H9 (cell line): ENCODE data around the gene WDR48. TPM values are rescaled to one million over a fixed set of nuclear protein-coding genes. Genes with fewer than 3 reads are reported as not detected.

Experiments used
- DNase-seq: peaks from one replicate; pipeline ENCODE4 v3.0.0-alpha.2; 2017
- H2AFZ ChIP-seq: one replicate; pipeline ENCODE4 v1.6.1; 2013; ENCODE audit warnings: mild to moderate bottlenecking, low read length, control low read depth, moderate library complexity
- H2AK5ac ChIP-seq: 2 replicates; pipeline ENCODE4 v1.6.1; 2013; ENCODE audit warnings: low read length, control low read depth, mixed read lengths; ENCODE audit not compliant: insufficient read length
- H2BK120ac ChIP-seq: one replicate; pipeline ENCODE4 v1.6.1; 2013; ENCODE audit warnings: low read depth, mild to moderate bottlenecking, low read length, control low read depth, inconsistent platforms; ENCODE audit not compliant: poor library complexity, severe bottlenecking
- H2BK12ac ChIP-seq: 2 replicates; pipeline ENCODE4 v1.6.1; 2013; ENCODE audit warnings: low read length, control low read depth, mixed read lengths, low read depth; ENCODE audit not compliant: insufficient read length
- H2BK15ac ChIP-seq: 2 replicates; pipeline ENCODE4 v1.6.1; 2013; ENCODE audit warnings: low read depth, low read length, control low read depth
- H2BK20ac ChIP-seq: one replicate; pipeline ENCODE4 v1.6.1; 2013; ENCODE audit warnings: low read depth, mild to moderate bottlenecking, low read length, control low read depth, inconsistent platforms; ENCODE audit not compliant: poor library complexity, severe bottlenecking
- H2BK5ac ChIP-seq: 2 replicates; pipeline ENCODE4 v1.6.1; 2013; ENCODE audit warnings: low read length, control low read depth, mixed read lengths; ENCODE audit not compliant: insufficient read length
- H3K14ac ChIP-seq: 2 replicates; pipeline ENCODE4 v1.6.1; 2013; ENCODE audit warnings: low read length, control low read depth; ENCODE audit not compliant: insufficient read depth
- H3K18ac ChIP-seq: 2 replicates; pipeline ENCODE4 v1.6.1; 2013; ENCODE audit warnings: low read depth, mild to moderate bottlenecking, mixed read lengths, low read length, control low read depth; ENCODE audit not compliant: insufficient read length
- H3K23ac ChIP-seq: 2 replicates; pipeline ENCODE4 v1.6.1; 2013; ENCODE audit warnings: low read length, control low read depth, mixed read lengths, low read depth; ENCODE audit not compliant: insufficient read length
- H3K23me2 ChIP-seq: 2 replicates; pipeline ENCODE4 v1.6.1; 2013; ENCODE audit warnings: low read depth, mild to moderate bottlenecking, mixed read lengths, low read length, control low read depth; ENCODE audit not compliant: insufficient read length, poor library complexity, severe bottlenecking
- H3K27ac ChIP-seq: 2 replicates; pipeline ENCODE4 v1.5.1; 2013; ENCODE audit warnings: low read length, control low read depth, mixed read lengths, low read depth; ENCODE audit not compliant: insufficient read length
- H3K27me3 ChIP-seq: 2 replicates; pipeline ENCODE4 v1.6.1; 2013; ENCODE audit warnings: low read length, control low read depth, inconsistent platforms; ENCODE audit not compliant: insufficient read depth
- H3K4ac ChIP-seq: 2 replicates; pipeline ENCODE4 v1.6.1; 2013; ENCODE audit warnings: low read depth, mild to moderate bottlenecking, control low read depth, inconsistent platforms, low read length, moderate library complexity
- H3K4me1 ChIP-seq: 2 replicates; pipeline ENCODE4 v1.6.1; 2013; ENCODE audit warnings: low read length, control low read depth, inconsistent platforms; ENCODE audit not compliant: insufficient read depth
- H3K4me2 ChIP-seq: 2 replicates; pipeline ENCODE4 v1.6.1; 2013; ENCODE audit warnings: low read length, control low read depth, mixed read lengths; ENCODE audit not compliant: insufficient read length, insufficient read depth
- H3K56ac ChIP-seq: 2 replicates; pipeline ENCODE4 v1.6.1; 2013; ENCODE audit warnings: low read depth, mild to moderate bottlenecking, mixed read lengths, low read length, control low read depth; ENCODE audit not compliant: insufficient read length
- H3K79me1 ChIP-seq: 2 replicates; pipeline ENCODE4 v1.6.1; 2013; ENCODE audit warnings: low read depth, mild to moderate bottlenecking, moderate library complexity, low read length, control low read depth, inconsistent platforms; ENCODE audit not compliant: insufficient read depth, poor library complexity, severe bottlenecking
- H3K79me2 ChIP-seq: 2 replicates; pipeline ENCODE4 v1.6.1; 2013; ENCODE audit warnings: low read length, control low read depth, inconsistent platforms; ENCODE audit not compliant: insufficient read depth
- H3K9ac ChIP-seq: 2 replicates; pipeline ENCODE4 v1.6.1; 2013; ENCODE audit warnings: low read length, control low read depth, mixed read lengths; ENCODE audit not compliant: insufficient read length; ENCODE audit errors: extremely low read depth
- H3K9me3 ChIP-seq: one replicate; pipeline ENCODE4 v1.6.1; 2013; ENCODE audit warnings: low read depth, low read length, inconsistent platforms; ENCODE audit not compliant: control insufficient read depth
- H3T11ph ChIP-seq: one replicate; pipeline ENCODE4 v1.6.1; 2013; ENCODE audit warnings: mild to moderate bottlenecking, low read length, control low read depth, inconsistent platforms
- H4K20me1 ChIP-seq: one replicate; pipeline ENCODE4 v1.6.1; 2013; ENCODE audit not compliant: control insufficient read depth, insufficient read length, insufficient read depth
- H4K5ac ChIP-seq: 2 replicates; pipeline ENCODE4 v1.6.1; 2013; ENCODE audit warnings: low read depth, mild to moderate bottlenecking, mixed read lengths, low read length, control low read depth; ENCODE audit not compliant: insufficient read length
- H4K8ac ChIP-seq: replicated peaks from 2 replicates; pipeline ENCODE4 v1.6.1; 2013; ENCODE audit warnings: low read length, control low read depth, mixed read lengths, low read depth; ENCODE audit not compliant: insufficient read length
- H4K91ac ChIP-seq: 2 replicates; pipeline ENCODE4 v1.6.1; 2013; ENCODE audit warnings: low read depth, mild to moderate bottlenecking, moderate library complexity, mixed read lengths, low read length, control low read depth; ENCODE audit not compliant: insufficient read length
- H3K27ac Mint-ChIP-seq, 3 experiments: 2 replicates in 2 of 3; 3 replicates in 1 of 3; pipeline ENCODE4 v1.8.0; 2020 to 2021; ENCODE audit warnings: mixed read lengths in 3 of 3, mild to moderate bottlenecking in 1 of 3, moderate library complexity in 1 of 3
- H3K27me3 Mint-ChIP-seq: 2 replicates; pipeline ENCODE4 v1.8.0; 2021; ENCODE audit warnings: low read depth, mild to moderate bottlenecking, moderate library complexity, mixed read lengths
- H3K36me3 Mint-ChIP-seq, 3 experiments: 2 replicates in 2 of 3; 3 replicates in 1 of 3; pipeline ENCODE4 v1.8.0; 2020 to 2021; ENCODE audit warnings: low read depth in 3 of 3, mixed read lengths in 3 of 3; ENCODE audit not compliant: insufficient read depth in 1 of 3
- H3K4me1 Mint-ChIP-seq, 2 experiments: 2 replicates each; pipeline ENCODE4 v1.8.0; 2020; ENCODE audit warnings: mixed read lengths in 2 of 2
- H3K4me3 Mint-ChIP-seq, 2 experiments: 2 replicates in 1 of 2; 3 replicates in 1 of 2; pipeline ENCODE4 v1.8.0; 2020 to 2021; ENCODE audit warnings: mild to moderate bottlenecking in 2 of 2, mixed read lengths in 2 of 2, moderate library complexity in 1 of 2
- H3K9me3 Mint-ChIP-seq, 2 experiments: 2 replicates in 1 of 2; 3 replicates in 1 of 2; pipeline ENCODE4 v1.8.0; 2020; ENCODE audit warnings: mild to moderate bottlenecking in 2 of 2, mixed read lengths in 2 of 2, moderate library complexity in 1 of 2
- CTCF ChIP-seq: fragments of 200-600 bp; sonication (generic); conservative IDR thresholded peaks from 3 replicates; pipeline ENCODE4 v1.8.0; 2021; ENCODE audit warnings: antibody characterized with exemption, mild to moderate bottlenecking
- WGBS: extraction: QIAGEN DNeasy Blood & Tissue Kit; methylation state at CpG from one replicate; pipeline ENCODE4 v1.1.7; 2013; ENCODE audit warnings: missing lambda C conversion rate, low lambda C conversion rate, mixed read lengths; ENCODE audit not compliant: insufficient read length; ENCODE audit errors: extremely low coverage; 5-methylcytosine and 5-hydroxymethylcytosine counted together
- total RNA-seq: library from RNA; stranded (reverse); gene quantifications from 2 replicates; pipeline ENCODE4 v1.2.1, GENCODE V29; 2021

Gene WDR48
- total RNA-seq, 1 experiment from 2014 or later, result 52.7 TPM

GRCh38 chr3:39094851-39095677, 43.2 kb downstream of the WDR48 start:
- no peaks in the 10 kb centered on the region for H3K9me3 ChIP-seq
- H2BK12ac ChIP-seq, result no peak overlapping the region
- no peak overlapping the region for H3K23ac ChIP-seq
- H3K36me3 Mint-ChIP-seq, result peaks cover 24 to 70% (median 57%) of the 10 kb centered on the region in 3 experiments; a peak in 6 of 7 replicates
- H3T11ph ChIP-seq, result no peak overlapping the region
- no peak overlapping the region for H4K8ac ChIP-seq
- TF ChIP-seq CTCF, result no peak
- no peak overlapping the region for H2BK20ac ChIP-seq
- no peak overlapping the region for H2AK5ac ChIP-seq
- no peak overlapping the region for H2BK15ac ChIP-seq
- no peak overlapping the region for H4K5ac ChIP-seq
- H3K9ac ChIP-seq, result no peak overlapping the region
- no peaks in the 10 kb centered on the region for H3K79me2 ChIP-seq
- H3K23me2 ChIP-seq, result no peaks in the 10 kb centered on the region
- H3K56ac ChIP-seq, result no peak overlapping the region
- no peaks in the 10 kb centered on the region for H3K27me3 ChIP-seq
- H3K4me3 Mint-ChIP-seq, result no peak overlapping the region
- no peak overlapping the region for H3K27ac Mint-ChIP-seq
- no peak overlapping the region for H3K4ac ChIP-seq
- no peak overlapping the region for H3K4me2 ChIP-seq
- no CpG with 5 or more reads among the region's 7 CpGs for WGBS
- H3K4me1 Mint-ChIP-seq, result peaks cover 0 to 10% of the 10 kb centered on the region in 2 experiments; a peak in 2 of 4 replicates
- no peak overlapping the region for H2BK5ac ChIP-seq
- H3K27me3 Mint-ChIP-seq, result no peaks in the 10 kb centered on the region; the same call in 1 of the 2 replicates
- no peak overlapping the region for H3K18ac ChIP-seq
- H4K20me1 ChIP-seq, result no peaks in the 10 kb centered on the region
- no peak overlapping the region for H2BK120ac ChIP-seq
- DNase-seq, result no peak
- H3K14ac ChIP-seq, result no peak overlapping the region
- H3K9me3 Mint-ChIP-seq, result no peaks in the 10 kb centered on the region
- H2AFZ ChIP-seq, result no peak overlapping the region
- no peaks in the 10 kb centered on the region for H3K79me1 ChIP-seq
- H3K4me1 ChIP-seq, result no peaks in the 10 kb centered on the region
- no peak overlapping the region for H3K27ac ChIP-seq
- H4K91ac ChIP-seq, result no peak overlapping the region
